ENCODE results near the gene VMAC.
"Not testable (repeated sequence)": the region's sequence is repeated elsewhere in the genome, so short reads cannot be mapped to it uniquely, and the experiment has no call there.

Gene VMAC

DNA sequence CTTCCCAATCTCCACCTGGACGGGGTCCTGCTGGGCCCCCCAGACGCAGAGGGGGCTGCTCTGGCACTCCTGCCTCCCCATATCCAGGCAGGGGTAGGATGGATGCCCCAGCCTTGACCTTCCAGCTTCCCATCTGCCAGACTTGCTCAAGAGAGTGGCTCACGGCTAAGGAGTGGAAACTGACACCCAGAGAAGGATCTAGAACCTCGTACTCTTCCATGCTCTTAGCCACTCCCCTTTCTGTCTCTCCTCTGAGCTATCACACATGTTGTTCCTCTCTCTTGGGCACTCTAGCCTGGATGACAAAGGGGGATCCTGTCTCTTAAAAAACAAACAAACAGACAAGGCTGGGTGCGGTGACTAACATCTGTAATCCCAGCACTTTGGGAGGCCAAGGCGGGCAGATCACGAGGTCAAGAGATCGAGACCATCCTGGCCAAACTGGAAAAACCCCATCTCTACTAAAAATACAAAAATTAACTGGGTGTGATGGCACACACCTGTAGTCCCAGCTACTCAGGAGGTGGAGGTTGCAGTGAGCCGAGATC is 22.2 kb upstream of the VMAC start:
- Histone ChIP-seq H3K36me3 (ENCODE audit: low read length) (no peaks in the 10 kb centered on the region), H3K79me2 (ENCODE audit: insufficient read depth, low read length) (no peaks in the 10 kb centered on the region), H4K20me1 (ENCODE audit: low read depth, low read length) (no peaks in the 10 kb centered on the region), H3F3A (ENCODE audit: insufficient read depth) (no peaks in the 10 kb centered on the region), H3K9me2 (replicated peaks; ENCODE audit: insufficient read depth, low read length) (no peaks in the 10 kb centered on the region), H3K4me2 (ENCODE audit: low read depth, low read length, poor library complexity, severe bottlenecking) (no peak overlapping the region), H3K27me3 (ENCODE audit: low read length) (no peaks in the 10 kb centered on the region), H2AFZ (ENCODE audit: low read depth, low read length, severe bottlenecking) (no peak overlapping the region), H3K4me3 (ENCODE audit: insufficient read depth, low read length, poor library complexity, severe bottlenecking) (no peak overlapping the region), H3K27ac (ENCODE audit: low read depth, low read length) (no peak overlapping the region), H3K9ac (ENCODE audit: low read length) (no peak overlapping the region), H3K9me3 (ENCODE audit: insufficient read depth, low read length) (no peaks in the 10 kb centered on the region)
- TF ChIP-seq EZH2phosphoT487 (conservative IDR thresholded peaks at IDR 0.05; ENCODE audit: low read length), result no peak
- TF ChIP-seq, protein P1, sequence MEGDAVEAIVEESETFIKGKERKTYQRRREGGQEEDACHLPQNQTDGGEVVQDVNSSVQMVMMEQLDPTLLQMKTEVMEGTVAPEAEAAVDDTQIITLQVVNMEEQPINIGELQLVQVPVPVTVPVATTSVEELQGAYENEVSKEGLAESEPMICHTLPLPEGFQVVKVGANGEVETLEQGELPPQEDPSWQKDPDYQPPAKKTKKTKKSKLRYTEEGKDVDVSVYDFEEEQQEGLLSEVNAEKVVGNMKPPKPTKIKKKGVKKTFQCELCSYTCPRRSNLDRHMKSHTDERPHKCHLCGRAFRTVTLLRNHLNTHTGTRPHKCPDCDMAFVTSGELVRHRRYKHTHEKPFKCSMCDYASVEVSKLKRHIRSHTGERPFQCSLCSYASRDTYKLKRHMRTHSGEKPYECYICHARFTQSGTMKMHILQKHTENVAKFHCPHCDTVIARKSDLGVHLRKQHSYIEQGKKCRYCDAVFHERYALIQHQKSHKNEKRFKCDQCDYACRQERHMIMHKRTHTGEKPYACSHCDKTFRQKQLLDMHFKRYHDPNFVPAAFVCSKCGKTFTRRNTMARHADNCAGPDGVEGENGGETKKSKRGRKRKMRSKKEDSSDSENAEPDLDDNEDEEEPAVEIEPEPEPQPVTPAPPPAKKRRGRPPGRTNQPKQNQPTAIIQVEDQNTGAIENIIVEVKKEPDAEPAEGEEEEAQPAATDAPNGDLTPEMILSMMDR (IDR thresholded peaks at IDR 0.05; ENCODE audit: insufficient read depth, low read length, poor library complexity, severe bottlenecking), result no peak

DNA sequence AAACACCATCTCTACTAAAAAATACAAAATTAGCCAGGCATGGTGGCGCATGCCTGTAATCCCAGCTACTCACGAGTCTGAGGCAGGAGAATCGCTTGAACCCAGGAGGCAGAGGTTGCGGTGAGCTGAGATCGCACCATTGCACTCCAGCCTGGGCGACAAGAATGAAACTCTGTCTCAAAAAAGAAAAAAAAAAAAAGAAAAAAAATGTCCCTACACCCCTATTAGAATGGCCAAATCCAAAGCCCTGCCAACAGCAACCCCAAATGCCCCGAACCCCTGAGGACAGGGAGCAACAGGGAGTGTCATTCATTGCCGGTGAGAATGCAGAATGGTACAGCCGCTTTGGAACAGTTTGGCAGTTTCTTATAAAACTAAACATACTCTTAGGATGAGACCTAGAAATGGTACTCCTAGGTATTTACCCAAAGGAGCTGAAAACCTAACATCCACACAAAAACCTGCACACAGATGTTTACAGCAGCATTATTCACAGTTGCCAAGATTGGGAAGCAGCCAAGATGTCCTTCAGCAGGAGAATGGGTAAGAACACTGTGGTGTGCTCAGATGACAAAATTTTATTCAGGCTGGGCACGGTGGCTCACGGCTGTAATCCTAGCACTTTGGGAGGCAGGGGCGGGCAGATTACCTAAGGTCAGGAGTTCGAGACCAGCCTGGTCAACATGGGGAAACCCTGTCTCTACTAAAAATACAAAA is 21.4 kb upstream of the VMAC start:
- H3K9me2 ChIP-seq (replicated peaks; ENCODE audit: insufficient read depth, low read length); H4K20me1 ChIP-seq (ENCODE audit: low read depth, low read length); H3K9ac ChIP-seq (ENCODE audit: low read length); H3K4me2 ChIP-seq (ENCODE audit: low read depth, low read length, poor library complexity, severe bottlenecking); H3K27ac ChIP-seq (ENCODE audit: low read depth, low read length); H3K27me3 ChIP-seq (ENCODE audit: low read length); H3K79me2 ChIP-seq (ENCODE audit: insufficient read depth, low read length); H3K9me3 ChIP-seq (ENCODE audit: insufficient read depth, low read length); H2AFZ ChIP-seq (ENCODE audit: low read depth, low read length, severe bottlenecking); H3F3A ChIP-seq (ENCODE audit: insufficient read depth); H3K36me3 ChIP-seq (ENCODE audit: low read length); H3K4me3 ChIP-seq (ENCODE audit: insufficient read depth, low read length, poor library complexity, severe bottlenecking): not testable (repeated sequence)

DNA sequence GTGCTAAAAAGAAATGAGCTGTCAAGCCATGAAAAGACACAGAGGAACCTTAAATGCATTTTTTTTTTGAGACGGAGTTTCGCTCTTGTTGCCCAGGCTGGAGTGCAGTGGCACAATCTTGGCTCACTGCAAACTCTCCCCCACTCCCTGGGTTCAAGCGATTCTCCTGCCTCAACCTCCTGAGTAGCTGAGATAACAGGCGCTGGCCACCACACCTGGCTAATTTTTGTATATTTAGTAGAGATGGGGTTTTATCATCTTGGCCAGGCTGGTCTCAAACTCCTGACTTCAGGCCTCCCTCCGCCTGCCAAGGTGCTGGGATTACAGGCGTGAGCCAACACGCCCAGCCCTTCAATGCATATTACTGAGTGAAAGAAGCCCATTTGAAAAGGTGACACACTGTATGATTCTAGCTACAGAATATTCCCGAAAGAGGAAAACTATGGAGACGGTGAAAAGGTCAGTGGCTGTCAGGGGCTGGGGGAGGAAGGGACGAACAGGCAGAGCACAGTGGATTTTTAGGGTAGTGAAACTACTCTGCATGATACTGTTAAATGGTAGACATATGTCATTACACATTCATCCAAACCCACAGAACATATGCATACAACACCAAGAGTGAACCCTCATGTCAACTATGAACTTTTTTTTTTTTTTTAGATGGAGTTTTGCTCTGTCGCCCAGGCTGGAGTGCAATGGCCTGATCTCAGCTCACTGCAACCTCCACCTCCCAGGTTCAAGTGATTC is 20.4 kb upstream of the VMAC start:
- H3F3A ChIP-seq (ENCODE audit: insufficient read depth); H3K79me2 ChIP-seq (ENCODE audit: insufficient read depth, low read length); H2AFZ ChIP-seq (ENCODE audit: low read depth, low read length, severe bottlenecking); H4K20me1 ChIP-seq (ENCODE audit: low read depth, low read length); H3K9me3 ChIP-seq (ENCODE audit: insufficient read depth, low read length); H3K36me3 ChIP-seq (ENCODE audit: low read length); H3K9ac ChIP-seq (ENCODE audit: low read length); H3K27ac ChIP-seq (ENCODE audit: low read depth, low read length); H3K27me3 ChIP-seq (ENCODE audit: low read length); H3K9me2 ChIP-seq (replicated peaks; ENCODE audit: insufficient read depth, low read length); H3K4me3 ChIP-seq (ENCODE audit: insufficient read depth, low read length, poor library complexity, severe bottlenecking); H3K4me2 ChIP-seq (ENCODE audit: low read depth, low read length, poor library complexity, severe bottlenecking): not testable (repeated sequence)

DNA sequence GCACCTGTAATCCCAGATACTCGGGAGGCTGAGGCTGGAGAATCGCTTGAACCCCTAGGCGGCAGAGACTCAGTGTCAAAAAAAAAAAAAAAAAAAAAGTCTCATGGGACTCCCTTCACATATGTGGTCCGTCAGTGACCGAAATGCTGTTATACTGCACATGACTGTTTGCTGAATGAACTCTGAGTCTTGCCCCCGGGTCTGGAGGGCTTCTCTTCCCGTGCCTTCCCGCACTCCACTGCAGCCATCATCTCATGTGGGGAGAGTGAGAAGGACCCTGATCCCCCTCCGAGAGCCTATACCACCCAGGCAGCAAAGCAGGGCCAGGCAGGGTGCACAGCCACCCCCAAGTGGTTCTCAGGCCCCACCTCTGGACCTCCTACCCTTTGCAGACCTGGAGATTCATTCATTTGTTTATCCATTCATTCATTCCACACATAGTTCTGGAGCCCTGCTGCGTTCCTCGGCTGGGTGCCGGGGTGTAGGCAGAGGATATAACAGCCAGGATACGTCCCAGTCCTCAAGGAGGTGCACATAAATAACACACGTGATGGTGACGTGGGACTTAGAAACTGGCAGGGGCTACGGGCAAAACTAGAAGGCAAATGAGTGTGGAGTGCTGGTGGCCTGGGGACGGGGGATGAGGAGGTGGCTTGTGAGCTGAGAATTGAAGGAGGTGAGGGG is 15.2 kb upstream of the VMAC start:
- Histone ChIP-seq H4K20me1 (ENCODE audit: low read depth, low read length) (no peaks in the 10 kb centered on the region), H2AFZ (ENCODE audit: low read depth, low read length, severe bottlenecking) (no peak overlapping the region), H3K9me2 (replicated peaks; ENCODE audit: insufficient read depth, low read length) (no peaks in the 10 kb centered on the region), H3K9ac (ENCODE audit: low read length) (no peak overlapping the region), H3K27ac (ENCODE audit: low read depth, low read length) (no peak overlapping the region), H3F3A (ENCODE audit: insufficient read depth) (no peaks in the 10 kb centered on the region), H3K27me3 (ENCODE audit: low read length) (no peaks in the 10 kb centered on the region), H3K79me2 (ENCODE audit: insufficient read depth, low read length) (no peaks in the 10 kb centered on the region), H3K4me2 (ENCODE audit: low read depth, low read length, poor library complexity, severe bottlenecking) (no peak overlapping the region), H3K4me3 (ENCODE audit: insufficient read depth, low read length, poor library complexity, severe bottlenecking) (no peak overlapping the region), H3K9me3 (ENCODE audit: insufficient read depth, low read length) (no peaks in the 10 kb centered on the region), H3K36me3 (ENCODE audit: low read length) (no peaks in the 10 kb centered on the region)
- TF ChIP-seq, protein P1 (IDR thresholded peaks at IDR 0.05; ENCODE audit: insufficient read depth, low read length, poor library complexity, severe bottlenecking), result no peak
- TF ChIP-seq EZH2phosphoT487 (conservative IDR thresholded peaks at IDR 0.05; ENCODE audit: low read length), result no peak
